Duodenal mucosa (tissue), 2 donors: Measurements from ENCODE around the gene PDSS1.

ENCODE experiments used
- H3K27ac ChIP-seq: one replicate; pipeline ENCODE4 v1.7.0; 2013; ENCODE audit warnings: low read depth, low read length
- H3K27me3 ChIP-seq, 2 donors: one replicate each; pipeline ENCODE4 v1.7.0; 2013; ENCODE audit warnings: low read length in 2 of 2, control low read depth in 1 of 2; ENCODE audit not compliant: insufficient read depth in 2 of 2, control insufficient read depth in 1 of 2
- H3K36me3 ChIP-seq, 2 donors: one replicate each; pipeline ENCODE4 v1.7.0; 2013; ENCODE audit warnings: low read length in 2 of 2, control low read depth in 1 of 2; ENCODE audit not compliant: insufficient read depth in 2 of 2, control insufficient read depth in 1 of 2
- H3K4me1 ChIP-seq, 2 donors: one replicate each; pipeline ENCODE4 v1.7.0; 2013; ENCODE audit warnings: low read length in 2 of 2, control low read depth in 1 of 2; ENCODE audit not compliant: insufficient read depth in 2 of 2, control insufficient read depth in 1 of 2
- H3K4me3 ChIP-seq, 2 donors: one replicate each; pipeline ENCODE4 v1.7.0; 2013; ENCODE audit warnings: low read length in 2 of 2, low read depth in 1 of 2
- H3K9ac ChIP-seq, 2 donors: one replicate each; pipeline ENCODE4 v1.7.0; 2013; ENCODE audit warnings: low read length in 2 of 2, low read depth in 1 of 2
- H3K9me3 ChIP-seq, 2 donors: one replicate each; pipeline ENCODE4 v1.7.0; 2013; ENCODE audit warnings: low read length in 2 of 2, control low read depth in 1 of 2; ENCODE audit not compliant: control insufficient read depth in 1 of 2

PDSS1 gene

DNA sequence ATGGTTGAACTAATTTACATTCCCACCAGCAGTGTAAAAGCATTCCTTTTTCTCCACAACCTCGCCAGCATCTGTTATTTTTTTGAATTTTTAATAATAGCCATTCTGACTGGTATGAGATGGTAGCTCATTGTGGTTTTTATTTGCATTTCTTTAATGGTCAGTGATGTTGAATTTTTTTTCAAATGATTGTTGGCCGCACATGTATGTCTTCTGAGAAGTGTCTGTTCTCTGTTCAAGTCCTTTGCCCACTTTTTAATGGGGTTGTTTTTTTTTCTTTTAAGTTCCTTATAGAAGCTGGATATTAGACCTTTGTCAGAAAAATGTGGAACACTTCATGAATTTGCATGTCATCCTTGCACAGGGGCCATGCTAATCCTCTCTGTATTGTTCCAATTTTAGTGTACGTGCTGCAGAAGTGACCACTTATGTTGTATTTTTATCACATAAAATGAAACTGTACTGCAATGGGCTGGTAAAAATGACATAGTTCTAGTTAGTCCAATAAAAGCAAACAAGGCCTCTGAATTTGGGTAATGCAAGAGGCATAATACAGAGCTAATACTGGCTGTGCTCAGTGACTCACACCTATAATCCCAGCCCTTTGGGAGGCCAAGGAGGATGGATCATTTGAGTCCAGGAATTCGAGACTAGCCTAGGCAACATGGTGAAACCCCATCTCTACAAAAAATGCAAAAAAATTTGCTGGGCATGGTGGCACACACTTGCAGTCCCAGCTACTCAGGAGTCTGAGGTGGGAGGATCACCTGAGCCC lies 92.9 kb downstream of the PDSS1 start:
- Histone ChIP-seq H3K27me3 (no peaks in the 10 kb centered on the region), H3K4me1 (peaks cover 0 to 8% of the 10 kb centered on the region in 2 donors), H3K27ac (no peak overlapping the region), H3K9ac (no peak overlapping the region), H3K36me3 (no peaks in the 10 kb centered on the region), H3K4me3 (no peak overlapping the region), H3K9me3 (peaks cover 0 to 2% of the 10 kb centered on the region in 2 donors)

- H3K9me3 ChIP-seq, result peaks cover 0 to 5% of the 10 kb centered on the region in 2 donors
- no peak overlapping the region for H3K4me3 ChIP-seq
- no peak overlapping the region for H3K9ac ChIP-seq
- no peak overlapping the region for H3K27ac ChIP-seq
- H3K4me1 ChIP-seq, result peaks cover 3 to 8% of the 10 kb centered on the region in 2 donors
- H3K27me3 ChIP-seq, result no peaks in the 10 kb centered on the region
- no peaks in the 10 kb centered on the region for H3K36me3 ChIP-seq
Observed at GRCh38 chr10:26792758-26793495, 95.4 kb downstream of the PDSS1 start.
